ENCODE measurements around the gene BTBD18.

DNA sequence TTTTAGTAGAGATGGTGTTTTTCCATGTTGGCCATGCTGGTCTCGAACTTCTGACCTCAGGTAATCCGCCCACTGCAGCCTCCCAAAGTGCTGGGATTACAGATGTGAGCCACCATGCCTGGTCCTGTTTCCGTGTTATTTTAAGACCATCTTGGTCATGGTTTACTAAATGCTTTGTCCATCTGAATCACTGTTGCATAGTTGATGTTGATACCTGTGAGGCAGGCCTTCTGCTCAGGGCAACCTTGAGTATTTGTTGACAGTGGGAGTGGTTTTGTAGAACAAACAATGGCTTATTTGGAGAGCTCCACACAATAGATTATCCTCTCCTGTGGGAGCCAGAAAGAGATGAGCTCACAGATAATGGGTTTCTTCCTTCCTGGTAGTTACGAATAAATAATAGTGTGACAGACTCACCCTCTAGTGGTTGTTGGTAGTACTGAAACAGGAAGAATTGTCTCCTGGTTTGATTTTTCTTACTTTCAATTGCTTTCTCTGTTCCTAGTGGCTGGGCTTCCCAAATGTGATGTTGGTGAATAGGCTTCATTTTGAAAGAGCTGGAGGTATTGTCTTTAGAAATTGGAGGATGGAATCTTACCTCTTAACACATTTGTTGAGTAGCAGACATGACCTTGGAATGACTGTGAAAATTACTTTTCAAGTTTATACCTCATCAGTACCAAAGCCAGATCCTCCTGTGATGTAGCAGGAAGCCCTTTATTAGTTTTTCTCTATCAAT, 49.0 kb upstream of the BTBD18 start:
- TF ChIP-seq, protein P1, sequence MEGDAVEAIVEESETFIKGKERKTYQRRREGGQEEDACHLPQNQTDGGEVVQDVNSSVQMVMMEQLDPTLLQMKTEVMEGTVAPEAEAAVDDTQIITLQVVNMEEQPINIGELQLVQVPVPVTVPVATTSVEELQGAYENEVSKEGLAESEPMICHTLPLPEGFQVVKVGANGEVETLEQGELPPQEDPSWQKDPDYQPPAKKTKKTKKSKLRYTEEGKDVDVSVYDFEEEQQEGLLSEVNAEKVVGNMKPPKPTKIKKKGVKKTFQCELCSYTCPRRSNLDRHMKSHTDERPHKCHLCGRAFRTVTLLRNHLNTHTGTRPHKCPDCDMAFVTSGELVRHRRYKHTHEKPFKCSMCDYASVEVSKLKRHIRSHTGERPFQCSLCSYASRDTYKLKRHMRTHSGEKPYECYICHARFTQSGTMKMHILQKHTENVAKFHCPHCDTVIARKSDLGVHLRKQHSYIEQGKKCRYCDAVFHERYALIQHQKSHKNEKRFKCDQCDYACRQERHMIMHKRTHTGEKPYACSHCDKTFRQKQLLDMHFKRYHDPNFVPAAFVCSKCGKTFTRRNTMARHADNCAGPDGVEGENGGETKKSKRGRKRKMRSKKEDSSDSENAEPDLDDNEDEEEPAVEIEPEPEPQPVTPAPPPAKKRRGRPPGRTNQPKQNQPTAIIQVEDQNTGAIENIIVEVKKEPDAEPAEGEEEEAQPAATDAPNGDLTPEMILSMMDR (IDR thresholded peaks at IDR 0.05) = peak; percentile 87 to 95 (median 88)
- TF ChIP-seq POLR2AphosphoS5 (IDR thresholded peaks at IDR 0.05) (peak in 1 of 2 donors; percentile 45), POLR2A (IDR thresholded peaks at IDR 0.05; ENCODE audit: low read depth) (no peak)
